Measurements from ENCODE around the gene IDI2.

GRCh38 chr10:971150-971542 lies 54.5 kb downstream of the IDI2 start:
- no peak for TF ChIP-seq CTCF (IDR thresholded peaks at IDR 0.05)
- TF ChIP-seq POLR2A (IDR thresholded peaks at IDR 0.05): no peak
- no peak for TF ChIP-seq EP300 (IDR thresholded peaks at IDR 0.05)

All from tibial nerve (tissue), 4 donors.